Heart right ventricle (tissue), 16 donors: Measurements from ENCODE around the gene SIRT7. TPM values are rescaled to one million over a fixed set of nuclear protein-coding genes. Genes with fewer than 3 reads are reported as not detected.

Source experiments
- ATAC-seq, 8 donors: fragments of 200-7000 bp; cut with Tn5 transposase; one replicate each; pipeline ENCODE4 v1.9.1; 2020; ENCODE audit warnings: mild to moderate bottlenecking in 8 of 8, moderate library complexity in 8 of 8, moderate number of reproducible peaks in 1 of 8
- DNase-seq, 2 donors: peaks; one replicate each; pipeline ENCODE4 v3.0.0-alpha.2; 2020
- H3K27ac ChIP-seq, 10 donors: fragments of 200-600 bp; sonication (generic) in 2 of 10; one replicate each; pipeline versions ENCODE4 v1.5.0 to v1.8.0; 2020 to 2022; ENCODE audit warnings: mild to moderate bottlenecking in 3 of 10
- H3K27me3 ChIP-seq, 7 donors: fragments of 200-600 bp; one replicate each; pipeline ENCODE4 v1.8.0; 2021 to 2022; ENCODE audit warnings: mild to moderate bottlenecking in 2 of 7
- H3K36me3 ChIP-seq, 9 donors: fragments of 200-600 bp; sonication (generic) in 1 of 9; one replicate each; pipeline versions ENCODE4 v1.5.0 to v1.8.0; 2020 to 2022; ENCODE audit warnings: mild to moderate bottlenecking in 2 of 9
- H3K4me1 ChIP-seq, 9 donors: fragments of 200-600 bp; sonication (generic) in 1 of 9; one replicate each; pipeline versions ENCODE4 v1.5.0 to v1.8.0; 2020 to 2022; ENCODE audit warnings: mild to moderate bottlenecking in 4 of 9
- H3K4me3 ChIP-seq, 10 donors: fragments of 200-600 bp; sonication (generic) in 2 of 10; one replicate each; pipeline versions ENCODE4 v1.5.0 to v1.8.0; 2020 to 2022; ENCODE audit warnings: mild to moderate bottlenecking in 7 of 10, moderate library complexity in 2 of 10
- H3K9me3 ChIP-seq, 11 donors: fragments of 200-600 bp in 10 of 11; sonication (generic) in 2 of 11; one replicate each; pipeline versions ENCODE4 v1.5.0 to v1.8.0; 2013 to 2022; ENCODE audit warnings: mild to moderate bottlenecking in 2 of 11, control low read depth in 1 of 11, moderate library complexity in 1 of 11
- WGBS, 2 donors: extraction: QIAGEN DNeasy Blood & Tissue Kit; methylation state at CpG; one replicate each; pipeline ENCODE4 v1.1.7; 2013; ENCODE audit warnings: inconsistent platforms in 1 of 2; 5-methylcytosine and 5-hydroxymethylcytosine counted together
- intact Hi-C, 10 donors: fragments of 100-400 bp; cut with DNase I; formaldehyde crosslinking; loops; one replicate each; pipeline versions ENCODE4 v1.11.1 to v1.14.2; 2022
- polyA plus RNA-seq, 2 donors: library from polyadenylated mRNA; stranded (reverse); fragments of 200-250 nt; gene quantifications; one replicate each; pipeline ENCODE4 v1.2.3, GENCODE V29; 2013
- total RNA-seq, 10 donors: library from RNA; stranded (reverse); fragmentation: NEBNext Ultra II Directional in 3 of 10; extraction: Animal tissue kit (Norgen Biotek cat#: 25700) in 3 of 10; gene quantifications; one replicate each; pipeline versions ENCODE4 v1.2.1 to v1.2.4, GENCODE V29; 2021 to 2023
- TF ChIP-seq, protein P1 (sequence below), 9 donors: fragments of 200-600 bp; sonication (generic) in 2 of 9; IDR thresholded peaks; one replicate each; pipeline versions ENCODE4 v1.5.0 to v1.8.0; 2021 to 2022; ENCODE audit warnings: antibody characterized with exemption in 9 of 9, mild to moderate bottlenecking in 5 of 9, moderate library complexity in 1 of 9
- donor health status: Arrhythmogenic right ventricular cardiomyopathy.
- donor health status: ischemic (EF 13 %, LVEDD 7.1; RV severe dilation, severe dysfunction).
- donor health status: healthy with polysubstance abuse.
- donor health status: DM: no; HTN: yes; CAD: no.
- donor health status: DM: no; HTN: no; CAD: no.
- donor health status: ischemic (EF 25% LVEDD 6.9; RV normal size, moderate dysfunction).
- donor health status: ischemic (EF 25% LVEDD 5.7; RV mildly dilated, moderate dysfunction).
- donor health status: healthy.
- donor health status: DM: yes; HTN: yes; CAD: no.
- donor health status: Ischemic cardiomyopathy.
- donor health status: ischemic (EF 35%, LVEDD 5.7; RV mildly dilated, moderate dysfunction).
- donor health status: nonischemic (EF 11% LVEDD 7.7; RV severe dilation, severe dysfunction).
- donor health status: DM: yes; HTN: yes; CAD: no.
- donor health status: PGD.
- donor health status: ischemic (EF 29% LVEDD 5.4; RV normal size, mild dysfunction).
- donor health status: nonischemic (EF 23%, LVEDD 6.1; RV moderate dilation, normal function).

The SIRT7 gene
- total and polyA plus RNA-seq, 12 donors: 4.4 to 15.7 (median 6.2) TPM

DNA sequence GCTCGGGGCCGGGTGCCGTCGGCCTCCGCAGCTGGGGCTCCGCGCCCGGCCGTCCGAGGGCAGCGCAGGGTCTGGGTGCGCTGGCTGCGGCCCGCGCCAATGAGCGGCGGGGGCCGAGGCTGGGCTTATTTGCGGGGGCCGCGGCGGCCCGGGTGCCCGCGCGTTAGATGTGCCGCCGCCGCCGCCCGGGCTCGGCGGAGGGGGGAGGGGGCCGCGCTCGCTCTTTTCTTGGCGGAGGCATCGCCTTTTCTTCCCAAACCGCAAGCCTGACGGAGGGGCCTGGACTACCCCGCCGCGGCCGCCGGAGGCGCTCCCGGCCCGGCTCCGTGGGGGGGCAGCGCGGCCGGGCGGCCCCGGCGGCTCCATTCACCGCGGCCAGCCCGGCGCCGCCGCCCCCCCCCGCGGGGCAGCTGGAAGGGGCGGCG lies 43.1 kb upstream of the SIRT7 start, which contains the start of gene NOTUM:
Gene NOTUM (minus strand): TSS at position 101 of the 425 bp plus-strand sequence. CDS start 278 bp downstream, outside the sequence.
- Histone ChIP-seq H3K36me3 (no peaks in the 10 kb centered on the region), H3K27ac (no peak within 1 kb of the TSS), H3K9me3 (no peaks in the 10 kb centered on the region), H3K27me3 (peaks cover 33 to 91% (median 71%) of the 10 kb centered on the region in 7 donors), H3K4me1 (peaks cover 0 to 24% (median 13%) of the 10 kb centered on the region in 9 donors), H3K4me3 (peak within 1 kb of the TSS; percentile 25 to 53 (median 40))
- no peak for DNase-seq
- 1 to 3% methylated on average over 28 to 63 of the region's 65 CpGs for WGBS, 2 donors
- intact Hi-C loops: loop anchor here in 6 of 10 donors (2.0 to 10.0 kb wide), 4 partner anchors 56 to 196 kb away; no protein-coding TSS in a partner anchor
- TF ChIP-seq, protein P1, sequence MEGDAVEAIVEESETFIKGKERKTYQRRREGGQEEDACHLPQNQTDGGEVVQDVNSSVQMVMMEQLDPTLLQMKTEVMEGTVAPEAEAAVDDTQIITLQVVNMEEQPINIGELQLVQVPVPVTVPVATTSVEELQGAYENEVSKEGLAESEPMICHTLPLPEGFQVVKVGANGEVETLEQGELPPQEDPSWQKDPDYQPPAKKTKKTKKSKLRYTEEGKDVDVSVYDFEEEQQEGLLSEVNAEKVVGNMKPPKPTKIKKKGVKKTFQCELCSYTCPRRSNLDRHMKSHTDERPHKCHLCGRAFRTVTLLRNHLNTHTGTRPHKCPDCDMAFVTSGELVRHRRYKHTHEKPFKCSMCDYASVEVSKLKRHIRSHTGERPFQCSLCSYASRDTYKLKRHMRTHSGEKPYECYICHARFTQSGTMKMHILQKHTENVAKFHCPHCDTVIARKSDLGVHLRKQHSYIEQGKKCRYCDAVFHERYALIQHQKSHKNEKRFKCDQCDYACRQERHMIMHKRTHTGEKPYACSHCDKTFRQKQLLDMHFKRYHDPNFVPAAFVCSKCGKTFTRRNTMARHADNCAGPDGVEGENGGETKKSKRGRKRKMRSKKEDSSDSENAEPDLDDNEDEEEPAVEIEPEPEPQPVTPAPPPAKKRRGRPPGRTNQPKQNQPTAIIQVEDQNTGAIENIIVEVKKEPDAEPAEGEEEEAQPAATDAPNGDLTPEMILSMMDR (IDR thresholded peaks at IDR 0.05): peak in 4 of 9 donors; percentile 16 to 36 (median 22)
- no peak for ATAC-seq

DNA sequence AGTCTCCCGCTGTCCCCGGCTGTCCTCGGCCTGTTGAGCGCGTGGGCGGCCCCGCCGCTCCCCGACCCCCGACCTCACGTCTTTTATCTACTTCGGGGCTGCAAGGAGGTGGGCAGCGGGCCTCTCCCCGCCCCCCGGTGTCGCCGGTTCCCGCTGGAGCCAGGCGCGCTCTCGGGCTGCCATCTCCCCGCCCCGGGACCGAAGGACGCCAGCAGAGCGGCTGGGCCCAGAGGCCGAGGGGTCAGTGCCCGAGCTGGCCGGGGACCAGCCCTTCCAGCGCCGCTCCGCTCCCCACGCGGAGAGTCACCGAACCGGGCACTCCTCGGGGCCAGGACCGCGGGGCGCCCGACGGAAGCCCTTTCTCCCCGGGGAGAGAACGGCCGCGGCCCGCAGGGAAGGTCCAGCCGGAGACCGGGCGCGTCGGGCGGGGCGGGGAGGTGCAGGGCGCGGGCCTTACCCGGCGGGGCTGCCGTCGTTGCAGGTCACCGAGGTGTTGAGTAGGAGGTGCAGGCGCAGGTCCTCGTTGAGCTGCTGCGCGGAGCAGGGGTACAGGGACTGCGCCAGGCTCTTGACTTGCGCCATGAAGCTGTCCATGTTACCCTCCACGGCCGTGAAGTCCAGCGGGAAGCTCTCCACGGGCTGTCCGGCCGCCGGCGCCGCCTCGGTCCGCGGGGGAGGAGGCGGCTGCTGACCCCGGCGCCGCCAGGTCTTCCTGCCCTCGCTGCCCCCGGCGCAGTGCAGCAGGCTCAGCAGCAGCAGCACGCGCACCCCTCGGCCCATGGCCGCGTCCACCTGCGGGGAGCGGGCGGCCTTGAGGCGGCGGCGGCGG lies 42.4 kb upstream of the SIRT7 start:
- intact Hi-C loops: loop anchor here in 6 of 10 donors (2.0 to 10.0 kb wide), 4 partner anchors 57 to 197 kb away; no protein-coding TSS in a partner anchor
- H3K4me3 ChIP-seq: peak overlapping the region; percentile 25 to 53 (median 40)
- H3K27me3 ChIP-seq: peaks cover 33 to 86% (median 67%) of the 10 kb centered on the region in 7 donors
- ATAC-seq: peak in 1 of 8 donors; percentile 26
- DNase-seq: no peak
- 3% methylated on average over 94 to 97 of the region's 98 CpGs for WGBS, 2 donors
- no peaks in the 10 kb centered on the region for H3K36me3 ChIP-seq
- TF ChIP-seq, protein P1 (IDR thresholded peaks at IDR 0.05): no peak
- no peak overlapping the region for H3K27ac ChIP-seq
- peaks cover 0 to 24% (median 13%) of the 10 kb centered on the region in 9 donors for H3K4me1 ChIP-seq
- no peaks in the 10 kb centered on the region for H3K9me3 ChIP-seq

DNA sequence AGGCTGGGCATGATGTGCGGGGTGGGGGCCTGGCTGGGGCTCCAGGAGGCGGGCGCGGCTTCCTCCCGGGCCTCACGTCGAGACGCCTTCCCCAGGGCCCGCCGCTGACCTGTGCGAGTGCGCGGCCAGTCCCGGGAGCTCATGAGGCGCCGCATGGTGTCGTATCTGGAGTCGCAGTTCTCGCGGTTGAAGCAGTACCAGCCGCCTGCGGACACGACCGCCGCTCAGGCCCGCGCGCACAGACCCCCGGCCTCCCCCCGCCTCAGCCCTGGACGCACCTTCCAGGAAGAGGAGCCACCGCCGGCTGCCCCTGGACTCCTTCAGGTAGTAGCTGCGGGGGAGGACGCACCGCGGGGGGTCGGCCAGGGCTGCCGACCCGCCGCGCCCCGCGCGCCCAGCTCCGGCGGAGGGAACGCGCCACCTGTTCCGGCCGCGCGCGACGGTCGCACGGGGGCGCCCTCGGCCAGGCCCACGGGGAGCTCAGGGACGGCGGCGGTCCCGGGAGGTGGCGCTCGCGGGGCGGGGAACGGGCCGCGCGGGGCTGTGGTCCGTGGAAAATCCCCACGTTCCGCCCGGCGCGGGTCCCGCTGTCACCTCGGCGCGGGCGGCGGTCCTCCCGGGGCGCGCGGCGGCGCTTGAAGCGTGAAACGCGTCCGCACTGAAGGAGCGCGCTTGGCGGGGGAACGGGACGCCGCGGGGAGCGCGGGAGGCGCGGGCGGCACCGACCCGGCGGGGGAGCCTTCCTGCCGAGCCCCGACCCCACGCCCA lies 41.6 kb upstream of the SIRT7 start:
- intact Hi-C loops: loop anchor here (1.0 to 10.0 kb wide), 7 partner anchors 58 to 198 kb away; no protein-coding TSS in a partner anchor
- TF ChIP-seq, protein P1 (IDR thresholded peaks at IDR 0.05): peak; percentile 54 to 97 (median 73)
- H3K36me3 ChIP-seq: no peaks in the 10 kb centered on the region
- peaks cover 33 to 81% (median 67%) of the 10 kb centered on the region in 7 donors for H3K27me3 ChIP-seq
- WGBS, 2 donors: 1 to 2% methylated on average over 76 to 112 of the region's 112 CpGs
- peak overlapping the region; percentile 25 to 53 (median 40) for H3K4me3 ChIP-seq
- H3K27ac ChIP-seq: no peak overlapping the region
- no peaks in the 10 kb centered on the region for H3K9me3 ChIP-seq
- peaks cover 0 to 24% (median 13%) of the 10 kb centered on the region in 9 donors for H3K4me1 ChIP-seq
- peak; percentile 81 to 93 (median 88) for ATAC-seq
- peak; percentile 48 to 81 for DNase-seq
